Activated CD4-positive, alpha-beta T cell treated with anti-CD3 and anti-CD28 coated beads for 4 hours (primary cell): ENCODE data around the gene RBM39.
"Not testable (repeated sequence)": the region's sequence is repeated elsewhere in the genome, so short reads cannot be mapped to it uniquely, and the experiment has no call there.

Experiments used
- DNase-seq, 2 donors: peaks; one replicate each; pipeline ENCODE4 v3.0.0-alpha.2; 2020

Gene RBM39

GRCh38 chr20:35750611-35751010, 8.6 kb upstream of the RBM39 start:
- DNase-seq = no peak

- not testable (repeated sequence) for DNase-seq
Measured at GRCh38 chr20:35744492-35744841, 2.4 kb upstream of the RBM39 start.

GRCh38 chr20:35743693-35744491, 1.8 kb upstream of the RBM39 start:
- no peak for DNase-seq

DNA sequence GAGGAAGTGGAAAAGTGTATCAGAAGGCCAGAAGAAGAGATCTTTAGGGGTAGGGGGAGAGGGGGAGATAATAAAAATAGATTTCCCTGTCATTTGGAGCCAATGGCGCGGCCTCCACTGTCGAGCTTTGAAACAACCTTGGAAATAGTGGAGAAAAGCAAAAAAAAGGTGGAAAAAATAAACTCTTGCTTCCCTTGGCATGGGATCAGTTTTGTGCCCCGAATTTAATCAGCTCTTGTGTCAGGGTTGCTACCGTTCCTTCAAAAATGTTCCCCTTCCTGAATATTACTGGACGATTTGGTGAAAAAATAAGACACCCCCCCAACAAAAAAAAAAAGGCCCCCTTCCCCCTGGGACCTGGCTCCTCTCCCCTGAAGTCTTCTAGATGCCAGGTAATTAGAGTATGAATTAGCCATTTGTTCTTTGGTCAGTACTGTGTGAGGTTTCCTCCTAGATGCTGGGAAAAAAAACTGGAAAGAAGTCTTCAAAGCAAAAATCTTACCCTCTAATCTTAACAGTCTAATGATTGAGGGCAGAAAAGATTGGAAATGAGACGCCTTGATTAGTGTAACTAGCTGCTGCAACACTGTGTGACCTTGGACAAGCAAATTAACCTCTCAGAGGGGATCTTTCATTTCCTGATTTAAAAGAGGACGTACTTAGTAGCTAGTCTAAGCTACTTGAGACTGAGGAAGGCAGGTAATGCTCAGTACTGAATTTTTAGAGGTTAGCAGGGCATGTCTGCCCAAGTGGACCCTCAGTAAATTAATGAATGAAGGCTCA, 872 bp upstream of the RBM39 start:
- DNase-seq = no peak

DNA sequence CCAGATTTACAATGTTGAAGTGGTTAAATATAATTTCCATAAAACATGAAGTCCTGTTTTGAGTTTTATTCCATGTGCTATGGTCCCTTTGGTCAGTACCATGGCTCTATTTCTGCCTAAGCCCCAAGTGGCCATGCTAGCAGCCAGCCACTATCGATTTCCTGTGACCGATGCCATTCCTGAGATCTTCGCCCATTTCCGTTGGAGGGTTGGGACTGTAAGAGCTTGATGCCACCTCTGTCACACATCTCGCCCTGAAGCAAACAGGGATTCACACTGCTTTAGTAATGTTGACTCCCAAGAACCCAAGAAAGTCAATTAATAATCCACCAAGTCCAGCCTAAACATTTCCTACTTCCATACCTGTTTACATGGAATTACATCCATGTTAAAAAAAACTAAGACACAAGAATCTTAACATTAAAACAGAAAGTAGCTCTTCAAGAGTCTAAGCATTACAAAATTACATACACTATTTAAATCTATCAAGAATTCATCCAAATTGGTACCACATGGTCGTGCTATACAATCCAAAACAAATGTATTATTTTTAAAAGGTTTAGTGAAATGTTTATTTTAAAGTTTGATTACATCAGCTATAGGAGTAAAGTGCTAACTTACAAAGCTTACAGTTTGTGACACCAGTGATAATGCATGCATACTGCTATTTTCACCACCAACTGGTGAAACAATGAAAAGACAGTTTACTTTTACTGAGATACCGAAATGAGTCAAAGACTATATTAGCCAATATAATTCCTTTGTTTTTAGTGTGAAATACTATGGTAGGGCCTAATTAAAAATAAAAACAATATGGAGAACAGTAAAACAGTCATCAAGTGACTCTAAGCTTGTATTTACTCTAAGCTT, 2.5 kb downstream of the RBM39 start:
- no peak for DNase-seq

DNA sequence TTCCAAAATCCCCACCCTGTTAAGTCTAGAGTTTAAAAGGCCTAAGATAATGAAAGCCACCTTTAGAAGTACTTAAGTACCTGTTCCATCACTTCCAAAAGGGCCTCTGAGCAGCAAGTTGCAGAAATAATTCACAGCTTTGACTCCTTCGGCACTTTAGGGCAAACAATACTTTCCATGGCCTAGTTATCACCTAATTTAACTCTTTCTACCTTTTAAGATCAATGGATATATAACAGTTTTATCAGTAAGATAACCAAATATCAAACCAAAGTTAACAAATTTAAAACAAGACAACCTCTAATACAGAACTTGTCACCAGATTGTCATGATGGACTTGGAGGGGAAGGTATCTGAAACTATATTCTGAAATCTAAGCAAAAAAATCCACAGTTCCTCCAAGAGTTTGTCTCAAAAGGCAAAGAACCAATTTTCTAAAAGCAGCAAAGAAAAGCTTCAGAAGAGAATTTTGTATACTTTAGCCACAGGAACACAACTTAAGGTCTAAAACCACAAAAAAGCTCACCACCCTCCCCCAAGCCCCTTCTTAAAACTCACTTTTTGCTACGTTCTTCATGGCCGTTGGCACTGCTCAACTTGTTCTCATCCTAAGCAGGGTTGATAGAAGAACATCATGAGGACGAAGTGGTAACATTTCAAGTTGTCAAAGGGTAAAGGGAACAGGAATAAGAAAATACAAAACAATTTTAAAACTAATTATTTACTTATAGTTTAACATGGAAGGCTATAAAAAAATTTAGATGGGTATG, 3.5 kb downstream of the RBM39 start:
- no peak for DNase-seq

DNA sequence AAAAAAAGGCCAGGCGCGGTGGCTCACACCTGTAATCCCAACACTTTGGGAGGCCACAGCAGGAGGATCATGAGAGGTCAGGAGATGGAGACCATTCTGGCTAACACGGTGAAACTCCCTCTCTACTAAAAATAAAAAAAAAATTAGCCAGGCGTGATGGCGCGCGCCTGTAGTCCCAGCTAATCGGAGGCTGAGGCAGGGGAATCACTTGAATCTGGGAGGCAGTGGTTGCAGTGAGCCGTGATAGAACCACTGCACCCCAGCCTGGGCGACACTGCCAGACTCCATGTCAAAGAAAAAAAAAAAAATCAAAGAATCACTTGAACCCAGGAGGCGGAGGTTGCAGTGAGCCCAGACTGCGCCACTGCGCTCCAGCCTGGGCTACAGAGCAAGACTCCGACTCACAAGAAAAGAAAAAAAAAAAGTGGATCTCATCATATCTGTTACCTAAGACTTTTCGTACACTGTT, 4.2 kb downstream of the RBM39 start:
- DNase-seq = no peak

- DNase-seq = no peak
Measured at GRCh38 chr20:35735826-35736470, 6.1 kb downstream of the RBM39 start.

DNA sequence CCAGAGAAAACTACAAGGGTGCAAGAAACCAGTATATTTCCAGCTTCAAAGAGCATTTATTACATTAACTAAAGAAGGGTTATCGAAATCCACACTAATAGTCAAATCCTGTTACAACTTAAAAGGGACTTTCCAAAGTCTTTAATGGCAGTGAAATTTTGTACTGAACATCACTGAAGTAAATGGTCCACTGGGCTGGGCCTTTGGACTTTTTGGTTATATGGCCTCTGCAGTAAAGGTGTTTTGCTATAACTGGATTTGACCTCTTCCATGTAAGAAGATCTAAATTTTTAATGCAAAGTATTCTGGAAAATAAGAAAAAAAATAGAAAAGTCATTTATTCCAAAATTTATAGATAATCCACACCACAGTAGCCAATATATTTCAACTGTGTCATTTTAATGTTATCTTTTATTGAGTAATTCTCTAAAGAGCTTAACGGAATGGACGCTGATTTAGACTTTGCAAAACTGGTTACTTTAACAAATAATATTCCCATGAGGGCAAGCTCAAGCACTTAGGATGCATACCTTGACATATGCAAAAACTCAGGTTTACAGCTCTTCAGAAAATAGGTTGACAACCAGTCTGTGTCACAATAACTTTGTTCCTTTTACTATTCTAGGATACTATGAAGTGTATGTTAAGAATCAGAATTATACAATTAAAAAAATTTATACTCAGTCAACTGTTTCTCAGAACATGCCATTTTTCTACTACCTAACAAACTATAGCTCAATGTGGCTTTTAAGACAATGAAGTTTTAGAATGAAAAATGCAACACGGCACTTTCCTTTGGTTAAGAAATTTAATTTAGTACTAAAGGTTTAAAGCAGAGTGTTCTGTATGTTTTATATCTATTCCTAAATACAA, 7.0 kb downstream of the RBM39 start:
- DNase-seq = no peak

DNA sequence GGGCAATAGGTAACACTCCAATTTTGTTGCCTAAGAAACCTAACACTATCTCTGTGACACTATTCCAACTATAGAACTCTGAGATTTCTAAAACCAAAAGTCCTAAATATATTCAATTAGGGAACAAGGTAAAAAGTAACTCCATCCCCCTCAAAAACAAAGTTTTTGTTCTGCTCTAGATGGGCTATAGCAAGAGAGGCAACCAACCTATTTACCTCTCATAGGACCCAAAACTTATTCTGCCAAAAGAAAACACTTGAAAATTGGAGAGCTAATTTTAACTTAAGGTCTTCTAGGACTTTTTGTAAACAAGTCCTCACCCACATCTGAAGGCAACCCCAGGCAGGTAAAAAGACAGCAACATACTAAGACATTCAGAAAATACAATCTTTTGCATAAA, 7.7 kb downstream of the RBM39 start:
- DNase-seq = no peak

DNA sequence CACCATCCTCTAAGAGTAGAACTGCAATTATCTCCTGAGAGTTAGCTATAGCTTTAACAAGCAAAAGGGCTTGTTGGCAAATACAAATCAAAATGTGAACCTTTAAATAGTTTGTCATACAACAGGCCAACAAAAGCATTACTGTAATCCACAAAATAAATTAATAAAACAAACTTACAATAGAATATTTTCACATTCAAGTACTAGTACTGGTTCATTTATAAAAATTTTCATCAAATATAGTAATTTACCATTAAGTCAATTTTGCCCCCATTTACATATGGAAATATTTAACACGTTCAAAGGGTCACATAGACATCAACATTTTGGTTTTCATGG, 9.4 kb downstream of the RBM39 start:
- no peak for DNase-seq

DNA sequence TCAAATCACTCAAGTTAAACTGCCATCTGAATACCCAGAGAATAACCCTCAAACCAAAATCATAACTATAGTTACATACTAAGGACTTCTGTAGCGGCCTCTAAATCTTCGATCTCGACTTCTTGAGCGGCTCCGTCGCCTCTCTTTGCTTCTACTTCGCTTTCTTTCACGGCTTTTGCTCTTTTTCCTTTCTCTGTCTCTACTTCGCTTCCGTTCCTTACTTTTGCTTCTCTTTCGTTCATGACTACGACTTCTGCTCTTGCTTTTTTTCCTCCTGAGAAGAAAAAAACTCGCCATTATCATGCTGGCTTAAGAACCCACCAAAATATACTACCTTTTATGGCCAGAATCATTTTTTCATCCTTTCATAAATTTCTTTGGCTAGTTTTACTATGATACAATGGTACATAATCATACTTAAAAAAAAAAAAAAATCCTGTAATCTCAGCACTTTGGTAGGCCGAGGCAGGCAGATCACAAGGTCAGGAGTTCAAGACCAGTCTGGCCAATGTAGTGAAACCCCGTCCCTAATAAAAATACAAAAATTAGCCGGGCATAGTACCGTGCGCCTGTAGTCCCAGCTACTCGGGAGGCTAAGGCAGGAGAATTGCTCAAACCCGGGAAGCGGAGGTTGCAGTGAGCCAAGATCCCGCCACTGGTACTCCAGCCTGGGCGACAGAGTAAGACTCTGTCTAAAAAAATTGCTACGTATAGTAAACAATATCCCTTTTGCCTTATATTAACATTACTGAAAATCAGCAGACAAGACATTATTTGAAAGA, 10.0 kb downstream of the RBM39 start:
- no peak for DNase-seq

- DNase-seq = no peak
Measured at GRCh38 chr20:35731469-35731788, 10.6 kb downstream of the RBM39 start.

GRCh38 chr20:35730583-35731468, 11.2 kb downstream of the RBM39 start:
- no peak for DNase-seq

DNA sequence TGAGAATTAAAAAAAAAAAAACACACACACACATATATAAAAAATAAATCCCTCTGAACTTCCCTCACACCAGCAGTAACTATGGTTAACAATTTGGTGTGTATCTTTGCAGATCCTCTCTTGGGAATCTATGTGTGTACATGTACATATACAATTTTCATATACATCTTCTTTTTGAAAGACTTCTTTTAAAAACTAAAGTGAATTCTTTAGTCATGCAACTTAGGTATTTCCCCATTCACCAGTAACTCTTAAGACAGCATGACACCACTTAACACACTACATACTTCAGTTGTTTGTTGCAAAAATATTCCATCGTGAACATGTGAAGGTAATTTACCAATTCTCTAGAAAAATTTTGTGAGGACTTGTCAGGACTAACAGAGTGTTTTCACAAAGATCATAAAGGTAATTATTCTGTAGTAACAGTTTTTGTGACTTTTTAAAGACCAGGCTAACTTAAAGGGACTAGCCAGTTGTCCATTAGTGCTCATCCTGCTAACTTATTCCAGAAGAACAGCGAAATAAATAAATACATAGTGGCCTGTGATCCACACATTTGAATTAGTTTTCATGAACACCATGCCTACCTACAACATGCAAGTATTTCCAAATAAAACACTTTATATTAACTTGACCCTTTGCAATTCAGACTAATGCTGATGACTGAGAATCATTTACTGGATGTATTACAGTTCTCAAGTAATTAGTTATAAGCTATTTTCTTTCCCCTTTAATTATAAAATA, 12.1 kb downstream of the RBM39 start:
- no peak for DNase-seq

- DNase-seq = no peak
Measured at GRCh38 chr20:35729283-35729807, 12.7 kb downstream of the RBM39 start.

GRCh38 chr20:35726842-35727711, 15.0 kb downstream of the RBM39 start:
- no peak for DNase-seq
